GM18508 (cell line): ENCODE data around the gene AP1M2.

Experiments
- ATAC-seq: cut with Tn5 transposase; IDR thresholded peaks from one replicate; pipeline ENCODE4 v1.9.1; 2021; ENCODE audit warnings: moderate number of reproducible peaks; ENCODE audit not compliant: insufficient read depth, unreplicated experiment

AP1M2 gene

GRCh38 chr19:10587022-10587838, at the start of gene AP1M2:
Gene AP1M2, minus strand, starts transcription at chr19:10587312. Its CDS starts 81 bp downstream, at chr19:10587231.
- no peak for ATAC-seq

GRCh38 chr19:10636304-10636972, 49.3 kb upstream of the AP1M2 start:
- no peak for ATAC-seq

DNA sequence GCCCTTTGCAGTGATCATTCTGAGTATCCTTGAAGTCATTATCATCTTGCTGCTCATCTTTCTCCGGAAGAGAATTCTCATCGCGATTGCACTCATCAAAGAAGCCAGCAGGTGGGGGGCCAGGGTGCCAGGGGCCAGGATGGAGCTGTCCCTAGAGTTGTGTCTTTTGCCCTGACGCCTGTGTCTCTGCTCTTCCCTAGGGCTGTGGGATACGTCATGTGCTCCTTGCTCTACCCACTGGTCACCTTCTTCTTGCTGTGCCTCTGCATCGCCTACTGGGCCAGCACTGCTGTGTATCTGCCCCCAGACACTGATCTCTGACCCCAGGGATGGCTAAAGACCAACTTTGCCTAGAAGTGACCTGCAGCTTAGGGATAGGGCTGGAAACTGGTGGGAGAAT, 47.9 kb upstream of the AP1M2 start:
- ATAC-seq: no peak

GRCh38 chr19:10634430-10634829, 47.3 kb upstream of the AP1M2 start:
- no peak for ATAC-seq

GRCh38 chr19:10631874-10632273, 44.8 kb upstream of the AP1M2 start:
- no peak for ATAC-seq

DNA sequence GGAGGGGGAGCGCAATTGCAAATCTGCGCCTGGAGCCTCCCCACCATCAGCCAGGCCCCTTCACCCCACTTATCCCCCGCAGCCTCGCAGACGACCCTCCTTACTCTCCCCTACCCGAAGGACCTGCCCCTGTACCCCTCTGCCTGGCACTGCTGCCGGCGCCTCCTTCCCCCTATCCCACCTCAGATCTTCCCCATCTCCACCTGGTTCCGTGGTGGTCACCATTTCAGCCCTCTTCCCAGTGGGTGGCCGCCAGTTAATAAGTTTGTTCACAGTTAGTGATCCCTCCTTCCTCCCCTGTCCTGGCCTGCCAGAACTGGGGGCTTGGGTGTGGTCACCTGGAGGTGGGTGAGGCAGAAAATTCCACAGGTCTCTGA, 38.6 kb upstream of the AP1M2 start:
- no peak for ATAC-seq

DNA sequence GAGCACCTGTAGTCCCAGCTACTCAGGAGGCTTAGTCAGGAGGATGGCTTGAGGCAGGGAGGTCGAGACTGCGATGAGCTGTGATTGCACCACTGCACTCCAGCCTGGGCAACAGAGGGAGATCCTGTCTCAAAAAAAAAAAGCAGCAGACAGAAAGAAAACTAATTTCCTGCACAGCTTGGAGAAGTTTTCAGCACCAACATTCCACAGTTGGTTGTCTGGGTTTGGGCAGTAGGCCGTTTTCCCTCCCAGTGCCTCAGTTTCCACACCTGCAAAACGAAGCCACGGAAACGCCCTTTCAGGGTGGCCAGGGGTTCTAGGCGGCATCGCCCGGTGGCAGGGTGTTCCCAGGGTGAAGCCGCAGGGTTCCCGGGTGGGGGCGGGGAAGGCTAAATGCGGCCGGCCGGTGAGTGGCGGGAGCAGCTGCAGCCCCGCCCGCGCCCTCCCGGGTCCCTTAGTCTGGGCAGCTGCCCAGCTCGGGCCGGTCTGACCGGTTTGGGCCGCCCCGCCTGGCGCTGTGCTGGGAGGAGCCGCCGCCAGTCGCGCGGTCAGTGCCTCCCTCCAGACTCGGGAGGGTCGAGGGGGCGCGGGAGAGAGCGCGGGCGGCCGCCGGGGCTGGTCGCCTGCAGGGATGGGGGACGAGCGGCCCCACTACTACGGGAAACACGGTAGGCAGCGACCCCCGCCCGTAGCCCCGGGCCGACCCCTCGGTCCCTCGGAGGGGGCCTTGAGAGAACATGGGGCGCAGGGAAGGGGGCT, 38.1 kb upstream of the AP1M2 start, which contains the start of gene SLC44A2:
Gene SLC44A2 (plus strand): TSS at position 551 of the 759 bp plus-strand sequence. CDS start 81 bp downstream, at position 632.
- no peak for ATAC-seq

GRCh38 chr19:10624585-10624984, 37.5 kb upstream of the AP1M2 start:
- ATAC-seq: no peak

DNA sequence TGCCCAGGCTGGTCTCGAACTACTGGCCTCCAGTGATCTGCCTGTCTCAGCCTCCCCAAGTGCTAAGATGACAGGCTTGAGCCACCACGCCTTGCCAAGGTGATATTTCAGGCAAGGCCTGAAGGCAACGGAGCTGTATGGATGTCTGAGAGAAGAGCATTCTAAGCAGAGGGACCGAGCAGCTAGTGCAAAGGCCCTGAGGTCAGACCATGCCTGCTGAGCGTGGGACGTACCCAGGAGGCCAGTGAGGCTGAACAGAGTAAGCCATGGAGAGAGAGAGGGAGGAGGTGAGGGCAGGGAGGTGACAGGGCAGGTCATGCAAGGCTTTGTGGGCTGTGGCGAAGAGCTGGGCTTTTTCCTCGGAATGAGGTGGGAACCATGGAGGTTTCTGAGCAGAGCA, 34.9 kb upstream of the AP1M2 start:
- no peak for ATAC-seq

DNA sequence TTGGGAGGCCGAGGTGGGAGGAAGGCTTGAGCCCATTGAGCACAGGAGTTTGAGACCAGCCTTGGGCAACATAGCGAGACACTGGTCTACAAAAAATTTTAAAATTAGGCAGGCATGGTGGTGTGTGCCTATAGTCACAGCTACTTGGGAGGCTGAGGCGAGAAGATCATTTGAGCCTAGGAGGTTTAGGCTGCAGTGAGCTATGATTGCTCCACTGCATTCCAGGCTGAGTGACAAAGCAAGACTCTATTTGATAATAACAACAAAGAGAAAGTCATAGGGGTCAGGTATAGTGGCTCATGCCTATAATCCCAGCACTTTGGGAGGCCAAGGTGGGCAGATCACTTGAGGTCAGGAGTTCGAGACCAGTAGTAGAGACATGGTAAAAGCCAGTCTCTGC, 33.7 kb upstream of the AP1M2 start:
- no peak for ATAC-seq

GRCh38 chr19:10618846-10619245, 31.7 kb upstream of the AP1M2 start:
- ATAC-seq: no peak

DNA sequence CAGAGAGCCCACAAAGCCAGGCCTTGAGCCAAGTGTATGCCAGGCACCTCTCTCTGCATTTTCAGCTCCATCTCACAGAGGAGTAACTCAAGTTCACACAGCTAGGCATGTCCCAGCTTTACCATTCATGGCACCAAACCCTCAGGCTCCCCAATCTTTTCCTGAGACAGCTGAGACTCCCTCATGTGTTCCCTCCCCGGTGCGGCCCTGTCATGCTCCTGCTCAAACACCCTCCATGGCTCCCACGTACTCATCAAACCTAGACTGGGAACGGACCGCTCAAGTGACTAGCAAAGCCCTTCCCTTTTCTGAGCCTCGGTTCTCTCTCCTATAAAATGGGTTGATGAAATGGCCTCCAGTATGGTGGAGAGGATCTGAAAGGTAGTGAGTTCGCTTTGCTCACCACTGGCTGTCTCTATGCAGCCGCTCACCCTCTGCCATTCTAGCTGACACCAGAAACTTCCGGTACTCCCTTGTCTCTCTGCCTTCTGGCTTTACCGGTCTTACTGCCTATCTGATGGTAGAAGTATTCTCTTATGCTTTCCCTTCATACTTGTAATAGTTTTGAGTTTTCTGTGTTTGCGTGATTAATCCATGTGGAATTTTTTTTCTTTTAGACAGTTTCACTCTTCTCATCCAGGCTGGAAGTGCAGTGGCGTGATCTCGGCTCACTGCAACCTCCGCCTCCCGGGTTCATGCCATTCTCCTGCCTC, 30.5 kb upstream of the AP1M2 start:
- no peak for ATAC-seq

DNA sequence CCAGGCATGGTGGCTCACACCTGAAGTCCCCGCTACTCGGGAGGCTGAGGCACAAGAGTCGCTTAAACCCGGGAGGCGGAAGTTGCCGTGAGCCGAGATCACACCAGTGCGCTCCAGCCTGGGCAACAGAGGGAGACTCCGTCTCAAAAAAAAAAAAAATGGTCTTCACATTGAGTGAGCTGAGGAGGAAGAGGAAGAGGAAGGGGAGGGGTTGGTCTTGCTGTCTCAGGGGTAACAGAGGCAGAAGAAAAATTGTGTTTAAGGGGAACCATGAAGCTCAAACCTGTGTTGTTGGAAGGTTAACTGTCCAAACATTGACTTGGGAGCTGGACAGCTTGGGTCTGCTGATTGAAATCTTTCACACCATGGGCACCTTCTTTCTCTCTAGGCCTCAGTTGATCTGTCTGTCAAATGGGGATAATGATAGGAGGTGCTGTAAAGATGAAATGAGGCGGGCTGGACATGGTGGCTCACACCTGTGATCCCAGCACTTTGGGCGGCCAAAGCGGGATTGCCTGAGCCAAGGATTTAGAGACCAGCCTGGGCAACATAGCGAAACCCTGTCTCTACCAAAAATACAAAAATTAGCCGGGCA, 28.4 kb upstream of the AP1M2 start:
- no peak for ATAC-seq

DNA sequence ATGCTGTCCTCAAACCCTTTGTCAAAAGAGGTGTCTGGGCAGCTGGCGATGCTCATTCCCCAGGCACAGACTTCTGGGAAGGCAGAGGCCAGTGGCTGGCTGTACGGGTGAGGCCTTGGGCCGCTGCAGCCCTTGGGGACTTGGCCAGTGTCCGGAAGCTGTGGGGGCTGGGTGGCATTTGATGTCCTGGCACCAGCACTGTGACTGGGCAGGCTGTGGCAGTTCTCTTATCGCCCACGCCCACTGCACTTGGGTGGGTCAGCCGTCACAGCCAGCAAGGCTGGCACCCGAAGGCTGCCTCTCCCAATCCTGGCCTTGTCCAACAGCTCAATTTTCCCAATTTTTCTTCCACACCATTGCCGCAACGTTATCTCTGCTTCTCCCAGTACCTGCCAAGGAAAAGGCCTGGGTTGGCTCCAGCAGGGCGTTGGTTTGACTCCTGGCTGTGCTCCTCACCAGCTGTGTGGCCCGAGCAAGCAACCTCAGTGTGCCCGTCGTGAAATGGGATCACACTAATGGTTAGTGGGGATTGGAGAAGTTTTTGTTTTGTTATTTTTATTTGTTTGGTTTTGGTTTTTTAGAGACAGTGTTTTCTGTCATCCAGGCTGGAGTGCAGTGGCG, 25.5 kb upstream of the AP1M2 start:
- no peak for ATAC-seq

GRCh38 chr19:10611907-10612306, 24.8 kb upstream of the AP1M2 start:
- ATAC-seq: no peak

DNA sequence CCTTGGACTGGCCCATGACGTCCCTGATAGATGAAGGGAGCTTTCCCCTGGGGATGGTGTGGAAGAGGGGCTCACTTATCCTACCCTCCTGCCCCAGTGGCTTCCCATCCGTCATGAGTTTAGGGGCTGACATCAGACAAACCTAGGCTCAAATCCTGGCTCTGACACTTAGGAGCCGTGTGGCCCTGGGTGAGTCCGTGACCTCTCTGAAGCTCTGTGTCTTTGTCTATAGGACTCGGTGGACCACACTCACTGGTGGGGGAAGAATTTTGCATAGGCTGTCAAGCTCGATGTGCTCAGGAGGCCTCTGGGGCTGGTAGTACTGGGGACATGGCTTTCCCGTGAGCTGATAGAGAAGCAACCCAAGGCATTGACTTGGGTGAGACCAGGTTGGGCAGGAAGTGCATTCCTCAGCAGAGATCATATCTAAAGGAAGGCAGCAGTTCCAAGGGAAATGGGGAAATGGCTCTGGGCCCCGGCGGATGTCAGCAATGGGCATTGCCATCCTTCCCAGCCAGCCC, 17.4 kb upstream of the AP1M2 start:
- ATAC-seq: no peak

- ATAC-seq: no peak
These were observed 16.9 kb upstream of the AP1M2 start for GRCh38 chr19:10603873-10604459.

GRCh38 chr19:10603084-10603872, 16.2 kb upstream of the AP1M2 start:
- ATAC-seq: no peak
